H1 (cell line): ENCODE data around the gene ZYX. TPM values are rescaled to one million over a fixed set of nuclear protein-coding genes. Genes with fewer than 3 reads are reported as not detected.
A peak's percentile ranks its signal among the peaks of the same experiment; 100 is the strongest.

Source experiments
- CTCF ChIA-PET: fragments of 300-600 bp; sonication (Branson Sonifier 250); formaldehyde crosslinking; loops from one replicate; lab custom pipeline; 2021; ENCODE audit not compliant: partially characterized antibody; lab: Charles Lee
- POLR2A ChIA-PET: fragments of 300-600 bp; sonication (Branson Sonifier 250); formaldehyde crosslinking; loops from one replicate; lab custom pipeline; 2021; ENCODE audit warnings: inconsistent platforms; ENCODE audit not compliant: partially characterized antibody; lab: Charles Lee
- DNase-seq, 2 experiments: peaks; one replicate each; pipeline versions ENCODE4 v3.0.0 to v3.0.0-alpha.2; 2010 to 2022; ENCODE audit warnings: low spot score in 2 of 2, low read depth in 1 of 2, mixed read lengths in 1 of 2
- FAIRE-seq: peaks from 2 replicates; lab custom pipeline; 2011; peaks lifted over from hg19 to GRCh38; lab: Jason Lieb, UNC
- H2AFZ ChIP-seq: 2 replicates; pipeline ENCODE4 v1.8.1; 2012; ENCODE audit warnings: low read length, inconsistent platforms
- H2AK5ac ChIP-seq: 2 replicates; pipeline ENCODE4 v1.6.1; 2013; ENCODE audit warnings: low read depth, low read length
- H2BK120ac ChIP-seq: replicated peaks from 2 replicates; pipeline ENCODE3; 2013; ENCODE audit warnings: low read depth, low read length, inconsistent platforms
- H2BK12ac ChIP-seq: 2 replicates; pipeline ENCODE4 v1.6.1; 2013; ENCODE audit warnings: low read depth, low read length
- H2BK15ac ChIP-seq: 2 replicates; pipeline ENCODE4 v1.6.1; 2013; ENCODE audit warnings: low read length
- H2BK20ac ChIP-seq: 2 replicates; pipeline ENCODE4 v1.6.1; 2013; ENCODE audit warnings: low read length
- H2BK5ac ChIP-seq: 2 replicates; pipeline ENCODE4 v1.6.1; 2013; ENCODE audit warnings: low read depth, low read length
- H3K14ac ChIP-seq: 2 replicates; pipeline ENCODE4 v1.6.1; 2013; ENCODE audit warnings: inconsistent platforms; ENCODE audit not compliant: insufficient read length
- H3K18ac ChIP-seq: 2 replicates; pipeline ENCODE4 v1.6.1; 2013; ENCODE audit warnings: low read length; ENCODE audit errors: extremely low read depth
- H3K23ac ChIP-seq: 2 replicates; pipeline ENCODE4 v1.6.1; 2013; ENCODE audit warnings: inconsistent platforms; ENCODE audit not compliant: insufficient read length
- H3K23me2 ChIP-seq: 2 replicates; pipeline ENCODE4 v1.6.1; 2013; ENCODE audit warnings: low read depth, low read length
- H3K27ac ChIP-seq: 2 replicates; pipeline ENCODE4 v1.6.1; 2011; ENCODE audit warnings: low read depth, low read length, inconsistent platforms
- H3K27me3 ChIP-seq, 4 experiments: replicated peaks in 1 of 4; 1 replicate in 1 of 4; 2 replicates in 3 of 4; pipeline versions ENCODE4 v1.6.1 to v1.8.1; 2011 to 2013; ENCODE audit warnings: low read length in 3 of 4, mild to moderate bottlenecking in 3 of 4, inconsistent platforms in 2 of 4, mixed read lengths in 2 of 4, moderate library complexity in 1 of 4; ENCODE audit not compliant: control insufficient read depth in 3 of 4, insufficient read depth in 3 of 4; ENCODE audit errors: extremely low read depth in 1 of 4
- H3K36me3 ChIP-seq, 4 experiments: 2 replicates each; pipeline versions ENCODE4 v1.6.1 to v1.8.1; 2011 to 2013; ENCODE audit warnings: mild to moderate bottlenecking in 4 of 4, low read length in 3 of 4, moderate library complexity in 2 of 4, control low read depth in 1 of 4, inconsistent platforms in 1 of 4; ENCODE audit not compliant: insufficient read depth in 4 of 4, control insufficient read depth in 2 of 4
- H3K4ac ChIP-seq: replicated peaks from 2 replicates; pipeline ENCODE3; 2013; ENCODE audit warnings: low read length, low read depth, mixed read lengths, inconsistent platforms; ENCODE audit not compliant: insufficient read length
- H3K4me1 ChIP-seq, 4 experiments: replicated peaks in 1 of 4; 1 replicate in 1 of 4; 2 replicates in 3 of 4; pipeline versions ENCODE4 v1.6.1 to v1.8.1; 2011 to 2013; ENCODE audit warnings: low read length in 3 of 4, inconsistent platforms in 2 of 4, mixed read lengths in 1 of 4; ENCODE audit not compliant: insufficient read depth in 4 of 4, control insufficient read depth in 3 of 4
- H3K4me2 ChIP-seq, 2 experiments: 2 replicates each; pipeline versions ENCODE4 v1.6.1 to v1.8.1; 2011 to 2013; ENCODE audit warnings: low read depth in 2 of 2, low read length in 2 of 2, control low read depth in 1 of 2, inconsistent platforms in 1 of 2, mild to moderate bottlenecking in 1 of 2; ENCODE audit not compliant: insufficient read depth in 1 of 2
- H3K4me3 ChIP-seq, 4 experiments: fragments of 200-600, 300-600 bp in 1 of 4; sonication (generic), shearing (Covaris generic), sonication (Bioruptor Twin) in 1 of 4; 2 replicates each; pipeline versions ENCODE4 v1.5.1 to v1.8.1; 2011 to 2016; ENCODE audit warnings: low read length in 4 of 4, low read depth in 3 of 4, control low read depth in 2 of 4, inconsistent platforms in 2 of 4, mild to moderate bottlenecking in 2 of 4, mixed read lengths in 1 of 4, moderate library complexity in 1 of 4; ENCODE audit not compliant: insufficient read depth in 2 of 4; ENCODE audit errors: extremely low read depth in 1 of 4
- H3K56ac ChIP-seq: replicated peaks from 2 replicates; pipeline ENCODE3; 2013; ENCODE audit warnings: low read depth, mild to moderate bottlenecking, mixed read lengths, low read length, inconsistent platforms; ENCODE audit not compliant: insufficient read length
- H3K79me1 ChIP-seq: 2 replicates; pipeline ENCODE4 v1.6.1; 2013; ENCODE audit warnings: low read depth, low read length, control low read depth
- H3K79me2 ChIP-seq, 2 experiments: 2 replicates each; pipeline versions ENCODE4 v1.6.1 to v1.8.1; 2012 to 2013; ENCODE audit warnings: low read length in 2 of 2, mild to moderate bottlenecking in 2 of 2, inconsistent platforms in 1 of 2; ENCODE audit not compliant: insufficient read depth in 2 of 2, control insufficient read depth in 1 of 2
- H3K9ac ChIP-seq, 4 experiments: replicated peaks in 1 of 4; 1 replicate in 1 of 4; 2 replicates in 3 of 4; pipeline versions ENCODE4 v1.6.1 to v1.8.1; 2011 to 2013; ENCODE audit warnings: low read depth in 3 of 4, low read length in 3 of 4, control low read depth in 2 of 4, mild to moderate bottlenecking in 2 of 4, moderate library complexity in 2 of 4, inconsistent platforms in 1 of 4; ENCODE audit errors: extremely low read depth in 1 of 4
- H3K9me3 ChIP-seq, 2 experiments: 2 replicates each; pipeline versions ENCODE4 v1.6.1 to v1.8.1; 2012 to 2013; ENCODE audit warnings: mild to moderate bottlenecking in 2 of 2, moderate library complexity in 2 of 2, control low read depth in 1 of 2, inconsistent platforms in 1 of 2, low read depth in 1 of 2, low read length in 1 of 2, mixed read lengths in 1 of 2; ENCODE audit not compliant: insufficient read depth in 2 of 2
- H4K20me1 ChIP-seq, 2 experiments: replicated peaks in 1 of 2; 2 replicates each; pipeline versions ENCODE3 to v1.8.1; 2011 to 2013; ENCODE audit warnings: inconsistent platforms in 2 of 2, low read length in 2 of 2, mild to moderate bottlenecking in 1 of 2; ENCODE audit not compliant: insufficient read depth in 2 of 2, control insufficient read depth in 1 of 2
- H4K5ac ChIP-seq: 2 replicates; pipeline ENCODE4 v1.6.1; 2013; ENCODE audit warnings: low read length, low read depth, mixed read lengths, inconsistent platforms; ENCODE audit not compliant: insufficient read length
- H4K8ac ChIP-seq: 2 replicates; pipeline ENCODE4 v1.8.0; 2013; ENCODE audit warnings: mild to moderate bottlenecking, moderate library complexity, low read length, inconsistent platforms; ENCODE audit not compliant: insufficient read depth; ENCODE audit errors: extremely low read depth
- H4K91ac ChIP-seq: replicated peaks from 2 replicates; pipeline ENCODE3; 2013; ENCODE audit warnings: low read length, mixed read lengths, inconsistent platforms; ENCODE audit not compliant: insufficient read length
- ASH2L ChIP-seq: fragments of 200-600, 300-600 bp; sonication (generic); IDR thresholded peaks from one replicate; pipeline ENCODE4 v1.7.1; 2017; ENCODE audit warnings: low read length
- EGR1 ChIP-seq: IDR thresholded peaks from 2 replicates; pipeline ENCODE4 v1.6.1; 2011; ENCODE audit warnings: low read depth, low read length, borderline replicate concordance
- EP300 ChIP-seq, 2 experiments: IDR thresholded peaks; 1 replicate in 1 of 2; 2 replicates in 1 of 2; pipeline ENCODE4 v1.6.1; 2011 to 2012; ENCODE audit warnings: low read depth in 2 of 2, low read length in 2 of 2, mild to moderate bottlenecking in 2 of 2, borderline replicate concordance in 1 of 2, inconsistent platforms in 1 of 2, moderate library complexity in 1 of 2
- GTF2F1 ChIP-seq: IDR thresholded peaks from 2 replicates; pipeline ENCODE4 v1.6.1; 2012; ENCODE audit warnings: low read depth, low read length, improper control_type of control experiment, borderline replicate concordance
- RAD21 ChIP-seq, 2 experiments: IDR thresholded peaks in 1 of 2; conservative IDR thresholded peaks in 1 of 2; 2 replicates each; pipeline ENCODE4 v1.6.1; 2011; ENCODE audit warnings: low read depth in 2 of 2, low read length in 2 of 2, improper control_type of control experiment in 1 of 2, inconsistent platforms in 1 of 2, mild to moderate bottlenecking in 1 of 2, moderate library complexity in 1 of 2
- RFX5 ChIP-seq: IDR thresholded peaks from 2 replicates; pipeline ENCODE4 v1.6.1; 2011; ENCODE audit warnings: low read depth, low read length, improper control_type of control experiment, borderline replicate concordance
- SAP30 ChIP-seq: fragments of 300-600 bp; sonication (generic); IDR thresholded peaks from 2 replicates; pipeline ENCODE4 v1.7.1; 2012; ENCODE audit warnings: low read length, moderate library complexity, mild to moderate bottlenecking, inconsistent platforms; ENCODE audit not compliant: insufficient read depth, insufficient replicate concordance
- SIN3A ChIP-seq, 2 experiments: IDR thresholded peaks in 1 of 2; conservative IDR thresholded peaks in 1 of 2; 2 replicates each; pipeline ENCODE4 v1.6.1; 2011 to 2012; ENCODE audit warnings: low read length in 2 of 2, improper control_type of control experiment in 1 of 2, low read depth in 1 of 2, mild to moderate bottlenecking in 1 of 2
- TAF1 ChIP-seq: IDR thresholded peaks from 2 replicates; pipeline ENCODE4 v1.6.1; 2011; ENCODE audit warnings: mild to moderate bottlenecking, low read depth, low read length
- WGBS, 2 experiments: shearing (Covaris generic) in 1 of 2; methylation state at CpG; one replicate each; pipeline versions ENCODE4 v1.1.6 to v1.1.7; 2013 to 2015; ENCODE audit warnings: low lambda C conversion rate in 2 of 2, mixed read lengths in 2 of 2, inconsistent platforms in 1 of 2, low coverage in 1 of 2, missing lambda C conversion rate in 1 of 2; ENCODE audit not compliant: insufficient replicate concordance in 2 of 2, insufficient coverage in 1 of 2, insufficient read length in 1 of 2; ENCODE audit errors: extremely low coverage in 1 of 2, missing lambda C conversion rate in 1 of 2; 5-methylcytosine and 5-hydroxymethylcytosine counted together
- polyA plus RNA-seq, 7 experiments: library from polyadenylated mRNA; depleted of rRNA in 3 of 7; stranded (reverse) in 5 of 7; unstranded in 2 of 7; fragments of >200 nt in 5 of 7; fragments of 200-250 nt in 2 of 7; gene quantifications; 1 replicate in 5 of 7; 2 replicates in 1 of 7; 4 replicates in 1 of 7; pipeline versions ENCODE4 v1.2.1 to v1.2.3, GENCODE V29; 2011 to 2013; ENCODE audit warnings: missing spikeins in 2 of 7, mixed read lengths in 2 of 7
- total RNA-seq: library from RNA; stranded (reverse); fragmentation: NEBNext Ultra II Directional; extraction: Animal tissue kit (Norgen Biotek cat#: 25700); gene quantifications from 2 replicates; pipeline ENCODE4 v1.2.1, GENCODE V29; 2021

ZYX gene
- total and polyA plus RNA-seq, 2 of the 8 experiments (the other 6 are each of a cell fraction or from before 2014, with no cell fraction given) = 40.6 to 159 TPM

GRCh38 chr7:143408686-143409561, 27.8 kb downstream of the ZYX start, which contains the start of gene EPHA1:
TSS of gene EPHA1 (minus strand) at chr7:143408856. CDS start at chr7:143408805, 51 bp downstream.
- H4K8ac ChIP-seq = peak within 1 kb of the TSS; percentile 69
- FAIRE-seq = no peak
- peak within 1 kb of the TSS; percentile 96 for H2AFZ ChIP-seq
- peaks cover 3 to 6% of the 10 kb centered on the region in 2 experiments for H4K20me1 ChIP-seq
- H3K56ac ChIP-seq = peak within 1 kb of the TSS; percentile 56
- peak within 1 kb of the TSS; percentile 97 for H2BK12ac ChIP-seq
- no peaks in the 10 kb centered on the region for H3K27me3 ChIP-seq
- H3K9me3 ChIP-seq = no peaks in the 10 kb centered on the region
- H3K14ac ChIP-seq = no peak within 1 kb of the TSS
- DNase-seq = peak; percentile 50 to 83
- POLR2A ChIA-PET = interaction anchor here (1.2 to 25.2 kb wide), 8 partner anchors 9 to 97 kb away, joined by 3 to 518 read pairs (median 6); partner anchors contain the start of gene ZYX
- peak within 1 kb of the TSS; percentile 71 for H3K27ac ChIP-seq
- no peak within 1 kb of the TSS for H3K23ac ChIP-seq
- H2BK5ac ChIP-seq = peak within 1 kb of the TSS; percentile 94; the same call in 1 of the 2 replicates
- H3K4ac ChIP-seq = peak within 1 kb of the TSS; percentile 91
- H2BK15ac ChIP-seq = peak within 1 kb of the TSS; percentile 88
- H2BK120ac ChIP-seq = peak within 1 kb of the TSS; percentile 62
- WGBS, 2 experiments = 15% methylated on average over 16 of the region's 39 CpGs; no CpG with 5 or more reads in 1 of the 2 experiments
- H3K18ac ChIP-seq = peak within 1 kb of the TSS; percentile 85
- peaks cover 0 to 38% of the 10 kb centered on the region in 2 experiments; a peak in 3 of 4 replicates for H3K79me2 ChIP-seq
- H3K36me3 ChIP-seq = peaks cover 0 to 7% (median 3%) of the 10 kb centered on the region in 4 experiments; a peak in 4 of 8 replicates
- peak within 1 kb of the TSS; percentile 92 for H2BK20ac ChIP-seq
- H4K5ac ChIP-seq = peak within 1 kb of the TSS; percentile 35
- H3K4me1 ChIP-seq = peaks cover 18 to 42% (median 31%) of the 10 kb centered on the region in 4 experiments
- H3K4me2 ChIP-seq = peak within 1 kb of the TSS; percentile 96 to 98
- H3K79me1 ChIP-seq = peaks cover 13% of the 10 kb centered on the region
- peaks cover 14% of the 10 kb centered on the region for H3K23me2 ChIP-seq
- H3K9ac ChIP-seq = peak within 1 kb of the TSS in 3 of 4 experiments; percentile 67 to 77 (median 74); a peak in 6 of 7 replicates
- peak within 1 kb of the TSS; percentile 78 for H4K91ac ChIP-seq
- H3K4me3 ChIP-seq = peak within 1 kb of the TSS; percentile 86 to 91 (median 88)
- peak within 1 kb of the TSS; percentile 96; the same call in 1 of the 2 replicates for H2AK5ac ChIP-seq
- CTCF ChIA-PET = interaction anchor here (0.8 to 23.5 kb wide), 15 partner anchors 7 to 168 kb away, joined by 3 to 359 read pairs (median 5); partner anchors contain the start of gene ZYX
- TF ChIP-seq RAD21 (IDR thresholded peaks at IDR 0.05 in 1 of 2, conservative IDR thresholded peaks at IDR 0.05 in 1 of 2; ENCODE audit: low read depth in 2 of 2, low read length in 2 of 2) (peak; percentile 47 to 57), EP300 (IDR thresholded peaks at IDR 0.05; ENCODE audit: borderline replicate concordance in 1 of 2, low read depth in 2 of 2, low read length in 2 of 2) (peak in 1 of 2 experiments; percentile 39; a peak in 1 of 3 replicates), GTF2F1 (no peak), SIN3A (conservative IDR thresholded peaks at IDR 0.05 in 1 of 2, IDR thresholded peaks at IDR 0.05 in 1 of 2; ENCODE audit: low read depth in 1 of 2, low read length in 2 of 2) (0 out of 4 replicates have a peak, but pooled peaks of 1 of the 2 experiments have one; percentile 29), TAF1 (peak; percentile 27), SAP30 (no peak), ASH2L (peak; percentile 58), RFX5 (no peak), EGR1 (0 out of 2 replicates have a peak, but pooled peaks have one; percentile 45)
